ENCODE data around the gene TMTC4. TPM values are rescaled to one million over a fixed set of nuclear protein-coding genes. Genes with fewer than 3 reads are reported as not detected.

TMTC4 gene
- total and polyA plus RNA-seq, 8 donors = 5.4 to 38.9 (median 8.2) TPM

DNA sequence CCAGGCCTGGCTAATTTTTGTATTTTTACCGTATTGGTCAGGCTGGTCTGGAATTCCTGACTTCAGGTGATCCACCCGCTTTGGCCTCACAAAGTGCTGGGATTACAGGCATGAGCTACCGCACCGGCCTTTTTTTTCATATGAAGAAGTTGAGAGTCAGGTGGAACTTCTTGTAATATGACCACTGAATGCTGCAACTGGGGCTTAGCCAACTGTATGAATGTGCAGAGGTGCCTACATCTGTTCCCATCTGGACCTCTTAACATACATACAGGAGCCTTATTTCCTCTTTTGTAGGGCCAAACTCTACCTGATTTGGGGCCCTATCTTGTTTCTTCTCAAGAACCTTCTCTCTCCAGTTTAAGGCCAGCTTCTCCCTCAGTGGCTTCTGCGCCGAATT lies 74.1 kb downstream of the TMTC4 start:
- no peaks in the 10 kb centered on the region for H3K27me3 ChIP-seq
- peaks cover 0 to 5% (median 0%) of the 10 kb centered on the region in 4 donors for H3K4me1 ChIP-seq
- DNase-seq = no peak
- TF ChIP-seq, protein P1, sequence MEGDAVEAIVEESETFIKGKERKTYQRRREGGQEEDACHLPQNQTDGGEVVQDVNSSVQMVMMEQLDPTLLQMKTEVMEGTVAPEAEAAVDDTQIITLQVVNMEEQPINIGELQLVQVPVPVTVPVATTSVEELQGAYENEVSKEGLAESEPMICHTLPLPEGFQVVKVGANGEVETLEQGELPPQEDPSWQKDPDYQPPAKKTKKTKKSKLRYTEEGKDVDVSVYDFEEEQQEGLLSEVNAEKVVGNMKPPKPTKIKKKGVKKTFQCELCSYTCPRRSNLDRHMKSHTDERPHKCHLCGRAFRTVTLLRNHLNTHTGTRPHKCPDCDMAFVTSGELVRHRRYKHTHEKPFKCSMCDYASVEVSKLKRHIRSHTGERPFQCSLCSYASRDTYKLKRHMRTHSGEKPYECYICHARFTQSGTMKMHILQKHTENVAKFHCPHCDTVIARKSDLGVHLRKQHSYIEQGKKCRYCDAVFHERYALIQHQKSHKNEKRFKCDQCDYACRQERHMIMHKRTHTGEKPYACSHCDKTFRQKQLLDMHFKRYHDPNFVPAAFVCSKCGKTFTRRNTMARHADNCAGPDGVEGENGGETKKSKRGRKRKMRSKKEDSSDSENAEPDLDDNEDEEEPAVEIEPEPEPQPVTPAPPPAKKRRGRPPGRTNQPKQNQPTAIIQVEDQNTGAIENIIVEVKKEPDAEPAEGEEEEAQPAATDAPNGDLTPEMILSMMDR (IDR thresholded peaks at IDR 0.05) = no peak
- TF ChIP-seq POLR2AphosphoS5 (IDR thresholded peaks at IDR 0.05) = no peak
- WGBS, 5 donors = 91 to 98% (median 95%) methylated on average over 6 of the region's 6 CpGs
- intact Hi-C loops (cut with DNase I; ENCODE audit: low total_unique reads) = no loop called here
- peaks cover 0 to 6% (median under 1%) of the 10 kb centered on the region in 4 donors for H3K36me3 ChIP-seq
- H3K27ac ChIP-seq = no peak overlapping the region
- no peak overlapping the region for H3K4me3 ChIP-seq
- no peaks in the 10 kb centered on the region for H3K9me3 ChIP-seq

DNA sequence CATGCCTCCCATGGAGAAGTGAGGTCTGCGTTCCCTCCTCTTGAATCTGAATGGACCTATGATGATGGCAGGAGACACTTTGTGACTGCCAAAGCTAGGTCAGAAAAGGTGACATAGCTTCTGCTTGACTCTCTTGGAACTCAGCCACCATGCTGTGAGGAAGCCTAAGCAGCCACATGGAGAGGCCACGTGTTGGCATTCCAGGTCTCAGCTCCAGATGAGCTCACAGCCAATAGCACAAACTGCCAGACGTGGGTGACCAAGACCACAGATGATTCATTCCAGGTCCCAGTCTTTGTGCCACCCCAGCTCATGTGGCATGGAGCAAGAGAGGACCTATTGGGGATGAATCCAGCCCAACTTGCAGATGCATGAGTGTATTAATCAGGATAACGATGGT lies 77.3 kb downstream of the TMTC4 start:
- no peaks in the 10 kb centered on the region for H3K9me3 ChIP-seq
- WGBS, 5 donors = 83 to 96% (median 90%) methylated on average over 3 to 4 of the region's 4 CpGs
- no peak overlapping the region for H3K27ac ChIP-seq
- H3K27me3 ChIP-seq = no peaks in the 10 kb centered on the region
- no peaks in the 10 kb centered on the region for H3K4me1 ChIP-seq
- intact Hi-C loops (cut with DNase I; ENCODE audit: low total_unique reads) = no loop called here
- no peaks in the 10 kb centered on the region for H3K36me3 ChIP-seq
- no peak for DNase-seq
- TF ChIP-seq, protein P1 (IDR thresholded peaks at IDR 0.05) = no peak
- TF ChIP-seq POLR2A (IDR thresholded peaks at IDR 0.05) (no peak), EP300 (IDR thresholded peaks at IDR 0.05) (no peak), POLR2AphosphoS5 (IDR thresholded peaks at IDR 0.05) (no peak)
- H3K4me3 ChIP-seq = no peak overlapping the region

DNA sequence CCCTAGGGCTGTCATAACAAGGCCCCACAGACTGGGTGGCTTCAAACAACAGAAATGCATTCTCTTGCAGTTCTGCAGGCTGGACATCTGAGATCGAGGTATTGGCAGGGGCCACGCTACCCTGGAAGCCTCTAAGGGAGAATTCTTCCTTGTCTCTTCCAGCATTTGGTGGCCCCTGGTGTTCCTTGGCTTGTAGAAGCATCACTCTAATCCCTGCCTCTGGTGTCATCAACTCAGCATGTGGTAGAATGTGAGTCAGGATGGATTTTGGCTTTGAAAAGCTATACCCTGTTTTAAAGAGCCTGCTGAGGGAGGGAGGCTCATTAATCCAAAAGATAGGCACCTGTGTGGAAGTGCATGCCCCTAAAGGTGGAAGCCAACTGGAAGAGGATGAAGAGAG lies 78.1 kb downstream of the TMTC4 start:
- intact Hi-C loops (cut with DNase I; ENCODE audit: low total_unique reads) = no loop called here
- no peak overlapping the region for H3K27ac ChIP-seq
- DNase-seq = no peak
- H3K4me3 ChIP-seq = no peak overlapping the region
- 87 to 94% (median 93%) methylated on average over 2 of the region's 2 CpGs for WGBS, 5 donors
- TF ChIP-seq POLR2AphosphoS5 (IDR thresholded peaks at IDR 0.05) = no peak
- H3K36me3 ChIP-seq = no peaks in the 10 kb centered on the region
- H3K27me3 ChIP-seq = no peaks in the 10 kb centered on the region
- no peaks in the 10 kb centered on the region for H3K4me1 ChIP-seq
- no peaks in the 10 kb centered on the region for H3K9me3 ChIP-seq

DNA sequence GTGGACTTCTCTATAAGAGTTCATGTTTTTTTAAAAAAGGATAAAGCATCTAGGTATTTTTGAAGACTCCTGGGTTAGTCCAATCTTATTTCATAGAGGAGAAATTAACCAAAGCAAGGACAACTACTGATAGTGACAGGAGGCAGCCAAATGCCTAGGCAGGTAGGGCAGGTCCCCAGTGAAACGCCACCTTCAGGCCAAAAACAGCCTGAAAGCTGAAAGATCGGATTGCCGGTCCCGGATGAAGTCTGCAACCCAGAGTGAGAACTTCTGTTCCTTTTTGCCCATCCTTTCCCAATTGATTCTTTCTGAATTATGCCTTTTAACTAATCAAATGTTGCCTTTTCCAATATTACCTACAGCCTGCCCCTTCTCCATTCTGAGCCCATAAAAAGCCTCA lies 79.9 kb downstream of the TMTC4 start:
- 39 to 59% (median 46%) methylated on average over 4 of the region's 4 CpGs for WGBS, 5 donors
- Histone ChIP-seq H3K27me3 (no peaks in the 10 kb centered on the region), H3K36me3 (no peaks in the 10 kb centered on the region), H3K4me3 (no peak overlapping the region), H3K9me3 (no peaks in the 10 kb centered on the region), H3K27ac (no peak overlapping the region), H3K4me1 (no peaks in the 10 kb centered on the region)
- TF ChIP-seq POLR2A (IDR thresholded peaks at IDR 0.05) (no peak), POLR2AphosphoS5 (IDR thresholded peaks at IDR 0.05) (no peak)
- TF ChIP-seq, protein P1 (IDR thresholded peaks at IDR 0.05) = peak in 3 of 7 experiments; percentile 13 to 34 (median 28)
- intact Hi-C loops (cut with DNase I; ENCODE audit: low total_unique reads) = no loop called here
- DNase-seq = peak; percentile 40 to 56

DNA sequence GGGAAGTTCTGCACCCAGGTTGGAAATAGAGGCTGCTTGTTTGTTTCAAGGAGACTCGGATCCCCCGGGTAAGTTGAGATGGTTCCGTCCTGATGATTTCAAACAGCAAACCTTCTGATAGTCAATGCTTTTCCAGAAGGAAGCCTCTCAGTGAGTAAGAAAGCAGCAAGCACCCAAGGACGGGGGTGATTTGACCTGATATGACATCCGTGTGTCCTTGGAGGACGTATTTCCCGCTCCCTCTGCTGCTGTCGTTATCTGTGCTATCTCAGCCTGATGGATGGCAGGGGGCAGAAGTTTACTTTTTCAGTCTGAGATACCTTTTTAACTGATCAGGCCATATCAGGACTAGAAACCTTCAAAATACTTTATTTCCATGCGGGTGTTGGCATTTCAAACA lies 80.3 kb downstream of the TMTC4 start:
- Histone ChIP-seq H3K4me3 (no peak overlapping the region), H3K27ac (no peak overlapping the region), H3K36me3 (no peaks in the 10 kb centered on the region), H3K27me3 (no peaks in the 10 kb centered on the region), H3K4me1 (peaks cover 0 to 1% (median 0%) of the 10 kb centered on the region in 4 donors), H3K9me3 (no peaks in the 10 kb centered on the region)
- intact Hi-C loops (cut with DNase I; ENCODE audit: low total_unique reads) = no loop called here
- TF ChIP-seq POLR2A (IDR thresholded peaks at IDR 0.05) = no peak
- TF ChIP-seq POLR2AphosphoS5 (IDR thresholded peaks at IDR 0.05) = no peak
- no peak for TF ChIP-seq EP300 (IDR thresholded peaks at IDR 0.05)
- TF ChIP-seq, protein P1 (IDR thresholded peaks at IDR 0.05) = no peak
- WGBS, 5 donors = 70 to 83% (median 75%) methylated on average over 7 to 9 of the region's 9 CpGs
- DNase-seq = no peak
